Brain microvascular endothelial cell (primary cell): Measurements from ENCODE around the gene ABHD11.

ENCODE experiments used
- DNase-seq: peaks from one replicate; pipeline ENCODE4 v3.0.0-alpha.2; 2020
- H3K27ac ChIP-seq: fragments of 250-450 bp; sonication (Bioruptor Pico); 2 replicates; pipeline ENCODE4 v1.5.1; 2020; ENCODE audit warnings: mild to moderate bottlenecking, moderate library complexity
- H3K27me3 ChIP-seq: fragments of 250-450 bp; sonication (Bioruptor Pico); replicated peaks from 2 replicates; pipeline ENCODE4 v1.5.1; 2020; ENCODE audit warnings: mild to moderate bottlenecking
- H3K36me3 ChIP-seq: fragments of 250-450 bp; sonication (Bioruptor Pico); replicated peaks from 2 replicates; pipeline ENCODE4 v1.5.1; 2020; ENCODE audit warnings: mild to moderate bottlenecking
- H3K4me3 ChIP-seq: 2 replicates; pipeline ENCODE4 v1.5.1; 2011; ENCODE audit warnings: low read depth, mild to moderate bottlenecking, control low read depth, low read length, moderate library complexity
- in situ Hi-C: cut with HindIII; loops from 2 replicates; pipeline ENCODE4 v1.10.0; 2017; ENCODE audit warnings: low sequenced_read_pairs, low pct_ligation_motif_present
- TF ChIP-seq, protein P1 (sequence below): IDR thresholded peaks from 2 replicates; pipeline ENCODE4 v1.5.1; 2011; ENCODE audit warnings: low read depth, mild to moderate bottlenecking, moderate library complexity, low read length, control low read depth, inconsistent platforms; ENCODE audit errors: missing control alignments

ABHD11 gene

DNA sequence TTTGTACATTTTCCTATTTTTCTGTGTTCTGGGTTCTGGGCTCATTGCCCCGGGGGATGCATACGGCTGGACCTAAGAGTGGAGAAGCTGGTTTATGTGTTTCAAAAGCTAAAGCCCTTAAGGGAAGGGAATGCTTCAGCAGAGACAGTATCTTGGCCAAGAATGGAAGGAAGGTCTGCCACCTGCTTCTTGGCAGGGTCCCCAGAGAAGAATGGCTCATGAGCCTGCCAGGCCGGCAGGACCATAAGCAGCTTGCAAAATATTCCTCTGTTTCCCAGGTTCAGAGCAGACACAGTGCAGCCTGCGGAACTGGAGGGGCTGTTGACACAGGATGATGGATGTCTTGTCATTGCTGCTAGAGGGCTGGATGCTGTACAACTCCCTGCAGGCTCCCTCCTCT lies 7.8 kb upstream of the ABHD11 start:
- H3K27me3 ChIP-seq = no peaks in the 10 kb centered on the region
- no peak for DNase-seq
- H3K27ac ChIP-seq = no peak overlapping the region
- H3K36me3 ChIP-seq = no peaks in the 10 kb centered on the region
- H3K4me3 ChIP-seq = no peak overlapping the region
- TF ChIP-seq, protein P1, sequence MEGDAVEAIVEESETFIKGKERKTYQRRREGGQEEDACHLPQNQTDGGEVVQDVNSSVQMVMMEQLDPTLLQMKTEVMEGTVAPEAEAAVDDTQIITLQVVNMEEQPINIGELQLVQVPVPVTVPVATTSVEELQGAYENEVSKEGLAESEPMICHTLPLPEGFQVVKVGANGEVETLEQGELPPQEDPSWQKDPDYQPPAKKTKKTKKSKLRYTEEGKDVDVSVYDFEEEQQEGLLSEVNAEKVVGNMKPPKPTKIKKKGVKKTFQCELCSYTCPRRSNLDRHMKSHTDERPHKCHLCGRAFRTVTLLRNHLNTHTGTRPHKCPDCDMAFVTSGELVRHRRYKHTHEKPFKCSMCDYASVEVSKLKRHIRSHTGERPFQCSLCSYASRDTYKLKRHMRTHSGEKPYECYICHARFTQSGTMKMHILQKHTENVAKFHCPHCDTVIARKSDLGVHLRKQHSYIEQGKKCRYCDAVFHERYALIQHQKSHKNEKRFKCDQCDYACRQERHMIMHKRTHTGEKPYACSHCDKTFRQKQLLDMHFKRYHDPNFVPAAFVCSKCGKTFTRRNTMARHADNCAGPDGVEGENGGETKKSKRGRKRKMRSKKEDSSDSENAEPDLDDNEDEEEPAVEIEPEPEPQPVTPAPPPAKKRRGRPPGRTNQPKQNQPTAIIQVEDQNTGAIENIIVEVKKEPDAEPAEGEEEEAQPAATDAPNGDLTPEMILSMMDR = no peak
- in situ Hi-C loops = no loop called here

DNA sequence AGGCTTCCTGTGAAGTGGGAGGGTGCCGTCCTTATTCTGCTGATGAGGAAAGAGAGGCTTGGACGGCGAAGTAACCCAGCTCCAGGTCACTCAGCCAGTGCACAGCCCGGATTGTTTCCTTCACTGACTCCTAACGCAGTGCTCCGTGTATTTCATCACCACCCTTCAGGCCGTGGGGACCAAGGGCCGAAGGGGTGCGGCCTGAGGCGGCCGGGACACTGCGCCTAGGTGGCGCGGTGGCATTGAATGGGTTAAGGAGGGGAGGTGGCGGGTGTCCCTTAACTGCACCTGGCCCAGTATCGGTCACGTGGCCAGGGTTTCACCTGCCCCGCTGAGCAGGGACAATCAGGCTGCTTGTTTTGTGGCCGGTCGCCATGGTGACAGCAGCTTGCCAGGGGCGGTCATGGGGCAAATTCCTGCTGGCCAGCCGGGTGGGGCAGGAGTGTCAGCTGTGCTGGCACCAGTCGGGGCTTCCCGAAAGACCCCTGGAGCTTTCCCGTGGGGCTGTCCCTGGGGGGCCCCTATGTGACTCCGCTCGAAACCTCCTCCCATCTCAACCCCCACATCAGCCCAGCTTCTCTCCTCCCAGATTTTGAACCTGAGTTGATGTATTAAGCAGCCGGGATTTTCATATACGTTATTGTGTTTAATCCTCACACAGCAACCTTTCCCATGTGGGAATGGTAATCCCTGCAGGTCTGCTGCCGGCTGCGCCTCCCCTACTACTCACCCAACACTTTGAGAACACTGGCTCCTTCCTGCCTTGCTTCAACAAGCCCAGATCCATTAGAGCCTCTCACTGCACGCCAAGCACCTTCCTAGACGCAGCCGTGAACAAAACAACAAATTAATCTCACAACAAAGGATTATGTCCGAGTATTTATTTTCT lies 4.4 kb upstream of the ABHD11 start:
- H3K27ac ChIP-seq = no peak overlapping the region
- no peak overlapping the region for H3K4me3 ChIP-seq
- TF ChIP-seq, protein P1 = no peak
- no peaks in the 10 kb centered on the region for H3K36me3 ChIP-seq
- no peaks in the 10 kb centered on the region for H3K27me3 ChIP-seq
- in situ Hi-C loops = no loop called here
- DNase-seq = no peak

DNA sequence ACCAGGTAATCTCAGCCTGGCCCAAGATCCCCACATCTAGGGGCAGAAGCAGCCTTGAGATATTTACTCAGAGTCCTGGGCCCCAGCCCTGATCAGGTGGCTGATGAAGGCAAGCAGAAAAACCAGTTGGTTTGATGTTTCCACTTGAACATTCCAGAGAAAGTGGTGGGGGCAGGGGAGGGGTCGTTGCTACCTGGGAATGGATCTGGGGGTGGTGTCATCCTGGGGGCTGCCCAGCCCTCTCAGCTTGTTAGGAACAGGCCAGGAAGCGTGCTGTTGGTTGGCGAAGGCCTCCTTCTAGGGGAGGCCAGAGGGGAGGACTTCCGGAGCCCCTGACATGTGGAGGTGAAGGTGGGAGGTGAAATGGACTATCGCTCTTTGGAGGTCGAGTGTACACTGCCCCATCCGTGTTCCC lies 3.7 kb upstream of the ABHD11 start:
- Histone ChIP-seq H3K27me3 (no peaks in the 10 kb centered on the region), H3K36me3 (no peaks in the 10 kb centered on the region), H3K4me3 (no peak overlapping the region), H3K27ac (no peak overlapping the region)
- TF ChIP-seq, protein P1 = no peak
- no peak for DNase-seq
- in situ Hi-C loops = no loop called here

DNA sequence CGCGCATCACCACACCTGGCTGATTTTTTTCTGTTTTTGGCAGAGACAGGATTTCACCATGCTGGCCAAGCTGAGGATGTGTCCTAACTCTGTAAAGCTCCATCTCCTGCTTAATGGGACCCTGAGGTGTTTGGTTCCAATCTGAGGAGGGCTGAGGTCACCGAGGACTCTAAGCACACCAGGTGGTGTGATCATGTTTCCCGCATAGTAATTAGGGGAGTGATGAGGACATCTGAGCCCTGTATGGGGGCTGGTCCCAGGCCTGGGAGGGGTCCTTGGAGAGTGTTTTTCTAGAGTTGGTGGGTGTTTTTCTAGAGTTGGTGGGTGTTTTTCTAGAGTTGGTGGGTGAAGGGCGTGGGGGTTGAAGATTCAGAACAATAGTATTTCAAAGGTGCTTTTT lies 3.0 kb upstream of the ABHD11 start:
- Histone ChIP-seq H3K36me3 (no peaks in the 10 kb centered on the region), H3K4me3 (no peak overlapping the region), H3K27me3 (no peaks in the 10 kb centered on the region), H3K27ac (no peak overlapping the region)
- TF ChIP-seq, protein P1 = no peak
- in situ Hi-C loops = no loop called here
- DNase-seq = no peak

DNA sequence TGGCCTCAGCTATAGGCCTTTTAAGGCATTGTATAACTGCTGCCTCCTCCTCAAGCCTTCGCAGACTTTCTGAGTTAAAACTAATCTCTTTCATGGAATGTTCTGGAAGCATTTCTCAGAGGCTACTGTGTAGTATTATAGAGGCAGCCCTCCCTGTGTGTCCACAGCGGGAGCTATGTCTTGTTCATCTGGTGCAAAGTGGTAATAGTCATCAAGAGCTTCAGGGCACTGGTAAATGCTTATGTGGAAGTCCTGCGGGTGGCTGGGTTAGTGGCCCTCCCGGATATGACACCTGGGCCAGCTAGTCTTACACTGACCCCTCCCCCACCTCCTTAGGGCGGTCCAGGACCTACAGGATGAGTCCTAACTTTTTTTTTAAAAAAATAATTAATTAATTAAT lies 2.2 kb upstream of the ABHD11 start:
- in situ Hi-C loops = no loop called here
- TF ChIP-seq, protein P1 = no peak

DNA sequence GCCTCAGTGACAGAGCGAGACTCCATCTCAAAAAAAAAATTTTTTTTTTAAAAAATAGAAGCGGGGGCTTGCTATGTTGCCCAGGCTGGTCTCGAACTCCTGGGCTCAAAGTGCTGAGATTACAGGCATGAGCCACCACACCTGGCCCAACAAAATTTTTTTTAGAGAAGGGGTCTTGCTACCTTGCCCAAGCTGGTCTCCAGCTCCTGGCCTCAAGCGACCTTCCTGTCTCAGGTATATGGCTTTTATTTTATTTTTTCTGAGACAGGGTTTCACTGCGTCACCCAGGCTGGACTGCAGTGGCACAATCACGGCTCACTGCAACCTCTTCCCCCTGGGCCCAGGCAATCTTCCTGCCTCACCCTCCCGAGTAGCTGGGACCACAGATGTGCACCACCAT lies 1.6 kb upstream of the ABHD11 start:
- Histone ChIP-seq H3K4me3 (no peak overlapping the region), H3K27me3 (no peaks in the 10 kb centered on the region), H3K27ac (no peak overlapping the region), H3K36me3 (no peaks in the 10 kb centered on the region)
- in situ Hi-C loops = no loop called here
- TF ChIP-seq, protein P1 = no peak
- DNase-seq = no peak

More for the DNA sequence above, 2.2 kb upstream of the ABHD11 start:
- Histone ChIP-seq H3K4me3 (no peak overlapping the region), H3K36me3 (no peaks in the 10 kb centered on the region), H3K27me3 (no peaks in the 10 kb centered on the region), H3K27ac (no peak overlapping the region)
- DNase-seq = no peak
